ENCODE measurements around the gene PRSS56.

The PRSS56 gene

GRCh38 chr2:232524771-232525170 is 4.6 kb downstream of the PRSS56 start:
- H3K36me3 ChIP-seq (replicated peaks): no peaks in the 10 kb centered on the region
- no peak overlapping the region for H3K4me3 ChIP-seq (ENCODE audit: low read depth, low read length)
- TF ChIP-seq, protein P1, sequence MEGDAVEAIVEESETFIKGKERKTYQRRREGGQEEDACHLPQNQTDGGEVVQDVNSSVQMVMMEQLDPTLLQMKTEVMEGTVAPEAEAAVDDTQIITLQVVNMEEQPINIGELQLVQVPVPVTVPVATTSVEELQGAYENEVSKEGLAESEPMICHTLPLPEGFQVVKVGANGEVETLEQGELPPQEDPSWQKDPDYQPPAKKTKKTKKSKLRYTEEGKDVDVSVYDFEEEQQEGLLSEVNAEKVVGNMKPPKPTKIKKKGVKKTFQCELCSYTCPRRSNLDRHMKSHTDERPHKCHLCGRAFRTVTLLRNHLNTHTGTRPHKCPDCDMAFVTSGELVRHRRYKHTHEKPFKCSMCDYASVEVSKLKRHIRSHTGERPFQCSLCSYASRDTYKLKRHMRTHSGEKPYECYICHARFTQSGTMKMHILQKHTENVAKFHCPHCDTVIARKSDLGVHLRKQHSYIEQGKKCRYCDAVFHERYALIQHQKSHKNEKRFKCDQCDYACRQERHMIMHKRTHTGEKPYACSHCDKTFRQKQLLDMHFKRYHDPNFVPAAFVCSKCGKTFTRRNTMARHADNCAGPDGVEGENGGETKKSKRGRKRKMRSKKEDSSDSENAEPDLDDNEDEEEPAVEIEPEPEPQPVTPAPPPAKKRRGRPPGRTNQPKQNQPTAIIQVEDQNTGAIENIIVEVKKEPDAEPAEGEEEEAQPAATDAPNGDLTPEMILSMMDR (IDR thresholded peaks at IDR 0.05; ENCODE audit: low read depth, low read length, missing control alignments): no peak
- no peak for DNase-seq
- H3K27me3 ChIP-seq (replicated peaks): peaks cover 45% of the 10 kb centered on the region
- H3K27ac ChIP-seq: no peak overlapping the region
- in situ Hi-C loops (cut with HindIII; ENCODE audit: low pct_ligation_motif_present, low sequenced_read_pairs): no loop called here

- no peak for DNase-seq
- Histone ChIP-seq H3K27ac (no peak overlapping the region), H3K27me3 (replicated peaks) (peaks cover 45% of the 10 kb centered on the region), H3K4me3 (ENCODE audit: low read depth, low read length) (no peak overlapping the region), H3K36me3 (replicated peaks) (no peaks in the 10 kb centered on the region)
- in situ Hi-C loops (cut with HindIII; ENCODE audit: low pct_ligation_motif_present, low sequenced_read_pairs): no loop called here
- TF ChIP-seq, protein P1 (IDR thresholded peaks at IDR 0.05; ENCODE audit: low read depth, low read length, missing control alignments): no peak
These were observed 5.0 kb downstream of the PRSS56 start for GRCh38 chr2:232525199-232525598.

GRCh38 chr2:232525791-232526371 is 5.7 kb downstream of the PRSS56 start, which contains the start of gene CHRND:
TSS of gene CHRND (plus strand) at chr2:232526160. CDS start at chr2:232526216, 56 bp downstream.
- TF ChIP-seq, protein P1 (IDR thresholded peaks at IDR 0.05; ENCODE audit: low read depth, low read length, missing control alignments): no peak
- DNase-seq: no peak
- H3K27ac ChIP-seq: no peak within 1 kb of the TSS
- H3K4me3 ChIP-seq (ENCODE audit: low read depth, low read length): no peak within 1 kb of the TSS
- peaks cover 39% of the 10 kb centered on the region for H3K27me3 ChIP-seq (replicated peaks)
- in situ Hi-C loops (cut with HindIII; ENCODE audit: low pct_ligation_motif_present, low sequenced_read_pairs): no loop called here
- no peaks in the 10 kb centered on the region for H3K36me3 ChIP-seq (replicated peaks)

- TF ChIP-seq, protein P1 (IDR thresholded peaks at IDR 0.05; ENCODE audit: low read depth, low read length, missing control alignments): no peak
- Histone ChIP-seq H3K27ac (no peak overlapping the region), H3K4me3 (ENCODE audit: low read depth, low read length) (no peak overlapping the region), H3K36me3 (replicated peaks) (no peaks in the 10 kb centered on the region), H3K27me3 (replicated peaks) (peaks cover 33% of the 10 kb centered on the region)
- in situ Hi-C loops (cut with HindIII; ENCODE audit: low pct_ligation_motif_present, low sequenced_read_pairs): no loop called here
- no peak for DNase-seq
These were observed 6.3 kb downstream of the PRSS56 start for GRCh38 chr2:232526372-232526941.

DNA sequence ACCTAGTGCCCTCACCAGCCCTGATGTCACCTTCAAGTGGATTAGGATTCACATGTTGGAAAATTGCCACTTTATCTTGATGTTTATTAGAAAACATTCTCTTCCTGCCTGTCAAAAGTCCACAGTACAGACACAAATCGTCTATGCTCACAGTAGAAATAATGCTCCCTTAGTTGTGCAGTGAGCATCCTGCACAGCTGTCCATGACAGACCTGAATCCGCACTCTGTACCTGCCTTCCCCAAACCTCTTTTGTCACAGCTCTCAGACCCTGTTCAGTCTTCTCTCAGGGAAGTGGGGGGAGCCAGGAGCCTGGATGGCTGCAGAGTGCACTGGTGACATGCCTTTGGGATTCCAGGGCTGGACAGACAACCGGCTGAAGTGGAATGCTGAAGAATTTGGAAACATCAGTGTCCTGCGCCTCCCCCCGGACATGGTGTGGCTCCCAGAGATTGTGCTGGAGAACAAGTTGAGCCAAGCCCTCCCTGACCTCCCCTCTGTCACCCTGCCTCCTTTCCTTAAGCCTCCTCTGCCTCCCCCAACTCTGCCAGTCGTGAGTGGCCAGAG is 7.8 kb downstream of the PRSS56 start:
- TF ChIP-seq, protein P1 (IDR thresholded peaks at IDR 0.05; ENCODE audit: low read depth, low read length, missing control alignments): no peak
- no peak for DNase-seq
- H3K27ac ChIP-seq: no peak overlapping the region
- no peak overlapping the region for H3K4me3 ChIP-seq (ENCODE audit: low read depth, low read length)
- peaks cover 21% of the 10 kb centered on the region for H3K27me3 ChIP-seq (replicated peaks)
- H3K36me3 ChIP-seq (replicated peaks): no peaks in the 10 kb centered on the region
- in situ Hi-C loops (cut with HindIII; ENCODE audit: low pct_ligation_motif_present, low sequenced_read_pairs): no loop called here
